Muscle layer of colon (tissue), 2 donors: Measurements from ENCODE around the gene VPS72.
"Not testable (repeated sequence)": the region's sequence is repeated elsewhere in the genome, so short reads cannot be mapped to it uniquely, and the experiment has no call there.

Experiments
- H3K27ac ChIP-seq: one replicate; pipeline ENCODE4 v1.7.0; 2013; ENCODE audit warnings: low read depth, mild to moderate bottlenecking, low read length, moderate library complexity
- H3K27me3 ChIP-seq, 2 donors: one replicate each; pipeline ENCODE4 v1.7.0; 2013; ENCODE audit warnings: low read length in 2 of 2, mild to moderate bottlenecking in 2 of 2; ENCODE audit not compliant: insufficient read depth in 2 of 2, control insufficient read depth in 1 of 2
- H3K36me3 ChIP-seq: one replicate; pipeline ENCODE4 v1.7.0; 2013; ENCODE audit warnings: mild to moderate bottlenecking, low read length; ENCODE audit not compliant: insufficient read depth
- H3K4me1 ChIP-seq: one replicate; pipeline ENCODE4 v1.7.0; 2013; ENCODE audit warnings: mild to moderate bottlenecking, low read length; ENCODE audit not compliant: insufficient read depth
- H3K4me3 ChIP-seq, 2 donors: one replicate each; pipeline ENCODE4 v1.7.0; 2013; ENCODE audit warnings: low read length in 2 of 2, low read depth in 1 of 2, mild to moderate bottlenecking in 1 of 2, moderate library complexity in 1 of 2
- H3K9ac ChIP-seq: one replicate; pipeline ENCODE4 v1.7.0; 2013; ENCODE audit warnings: low read length
- H3K9me3 ChIP-seq: one replicate; pipeline ENCODE4 v1.7.0; 2013; ENCODE audit warnings: mild to moderate bottlenecking, low read length
- donor health status: abdominal sarcoma.
- donor health status: Adenocarcinoma of cecum.

The VPS72 gene

DNA sequence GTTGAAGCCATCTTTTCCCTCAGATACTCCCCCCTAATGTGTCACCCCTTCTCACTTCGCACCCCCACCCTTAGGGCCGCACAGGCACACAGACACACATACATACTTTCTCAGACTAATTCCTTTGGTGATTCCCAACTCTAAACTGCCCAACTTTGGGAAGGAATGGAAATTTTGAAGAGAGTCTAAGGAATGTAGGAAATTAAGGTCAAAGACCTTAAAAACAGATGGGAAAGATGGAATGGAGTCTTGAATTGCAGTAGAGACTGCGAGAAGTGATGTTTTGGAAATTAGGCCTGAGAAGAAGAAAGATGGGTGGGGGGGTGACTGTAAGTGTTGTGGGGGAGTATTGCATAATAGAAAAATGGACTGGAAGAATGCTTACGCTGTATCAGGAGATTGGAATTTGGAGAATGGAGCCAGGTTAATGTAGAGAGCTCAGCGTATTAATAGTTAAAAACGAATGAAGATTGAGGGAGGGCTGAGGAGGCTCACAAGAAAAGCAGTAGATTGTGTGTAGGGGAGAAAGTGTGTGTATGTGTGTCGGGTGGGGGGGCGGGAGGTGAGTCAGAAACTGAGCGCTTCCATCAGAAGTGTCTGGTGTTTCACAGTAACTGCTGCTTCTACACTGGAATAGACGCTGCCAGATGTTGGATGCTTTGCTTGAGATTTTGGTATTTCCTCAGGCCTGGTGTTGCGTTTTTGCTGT is 10.0 kb upstream of the VPS72 start:
- Histone ChIP-seq H3K36me3 (no peaks in the 10 kb centered on the region), H3K4me3 (peak overlapping the region; percentile 93 to 96), H3K9me3 (no peaks in the 10 kb centered on the region), H3K27me3 (no peaks in the 10 kb centered on the region), H3K27ac (peak overlapping the region; percentile 73), H3K9ac (peak overlapping the region; percentile 99), H3K4me1 (peaks cover 26% of the 10 kb centered on the region)

DNA sequence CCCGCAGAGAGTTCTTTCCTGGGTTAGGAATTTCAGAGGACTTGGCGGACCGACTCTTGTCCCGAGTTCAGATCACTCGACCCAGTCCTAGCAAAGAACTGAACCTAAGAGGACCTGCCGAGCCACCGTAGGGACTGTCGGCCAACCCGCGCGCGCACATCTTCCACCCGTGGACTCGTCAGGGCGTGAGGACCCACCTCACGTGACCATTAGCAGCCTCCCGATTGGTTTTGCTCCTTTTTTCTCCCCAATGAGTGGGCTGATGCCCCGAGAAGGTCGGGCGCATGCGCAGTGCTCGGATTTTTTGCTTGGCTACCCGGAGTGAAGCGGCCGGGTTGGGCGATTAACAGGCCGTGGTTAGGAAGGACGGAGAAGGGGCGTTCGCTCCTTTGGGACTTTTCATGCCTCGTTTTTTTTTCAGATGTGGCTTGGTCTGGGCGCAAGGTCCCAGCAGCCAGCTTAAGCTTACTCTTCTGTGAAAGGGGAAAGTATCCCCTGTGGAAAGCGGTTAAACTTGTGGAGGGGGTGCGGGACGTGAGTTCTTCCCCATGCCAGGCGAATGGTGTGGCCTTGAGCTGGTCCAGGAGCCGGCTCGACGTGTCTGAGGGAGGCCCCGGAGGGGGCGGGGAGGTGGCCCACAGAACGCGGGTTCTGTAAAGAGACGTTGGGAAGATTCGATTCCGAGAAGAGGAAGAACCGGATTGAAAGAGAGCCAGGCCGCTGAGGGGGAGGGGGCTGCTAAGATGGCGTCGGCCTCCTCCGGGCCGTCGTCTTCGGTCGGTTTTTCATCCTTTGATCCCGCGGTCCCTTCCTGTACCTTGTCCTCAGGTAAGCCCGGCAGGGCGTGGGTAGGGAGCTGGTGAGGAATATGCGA is 8.5 kb upstream of the VPS72 start, which contains the start of gene PIP5K1A:
PIP5K1A (plus strand) TSS at position 299 of the 874 bp plus-strand sequence; CDS start at position 744, 445 bp downstream.
- Histone ChIP-seq H3K9ac (peak within 1 kb of the TSS; percentile 99), H3K27me3 (no peaks in the 10 kb centered on the region), H3K27ac (peak within 1 kb of the TSS; percentile 93), H3K9me3 (no peaks in the 10 kb centered on the region), H3K4me1 (peaks cover 26% of the 10 kb centered on the region), H3K4me3 (peak within 1 kb of the TSS; percentile 93 to 96), H3K36me3 (no peaks in the 10 kb centered on the region)

DNA sequence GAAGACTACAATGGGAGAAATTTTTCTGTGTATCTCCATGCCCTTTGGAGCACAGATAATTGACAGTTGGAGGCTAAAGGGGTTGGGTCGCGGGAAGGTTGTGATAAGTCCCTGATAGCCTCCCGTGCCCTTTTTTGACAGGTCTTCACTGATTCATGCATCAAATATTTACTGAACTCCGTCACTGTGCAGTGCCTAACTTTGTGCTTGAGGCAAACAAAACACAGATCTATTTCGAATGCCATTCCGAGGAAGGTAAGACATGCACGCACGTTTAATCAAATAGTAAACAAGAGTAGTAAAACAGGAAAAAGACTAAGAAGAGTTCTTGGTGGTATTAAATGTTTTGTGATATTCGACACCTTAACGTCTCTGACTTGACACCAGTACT is 7.9 kb upstream of the VPS72 start:
- H3K9ac ChIP-seq, result peak overlapping the region; percentile 87

DNA sequence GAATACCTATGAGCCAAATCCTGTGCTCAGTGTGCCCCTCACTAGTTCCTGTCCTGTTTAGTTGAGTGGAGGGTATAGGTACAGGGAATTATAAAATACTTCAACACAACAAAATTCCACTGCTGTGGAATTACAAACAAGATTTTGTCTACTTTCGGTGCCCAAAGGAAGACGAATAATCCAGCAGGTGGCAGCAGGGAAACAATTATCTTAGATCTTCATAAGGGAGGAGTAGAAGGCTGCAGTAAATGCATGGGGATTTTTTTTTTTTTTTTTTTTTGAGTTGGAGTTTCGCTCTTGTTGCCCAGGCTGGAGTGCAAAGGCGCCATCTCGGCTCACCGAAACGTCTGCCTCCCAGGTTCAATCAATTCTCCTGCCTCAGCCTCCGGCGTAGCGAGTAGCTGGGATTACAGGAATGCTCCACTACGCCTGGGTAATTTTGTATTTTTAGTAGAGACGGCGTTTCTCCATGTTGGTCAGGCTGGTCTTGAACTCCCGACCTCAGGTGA is 6.3 kb upstream of the VPS72 start:
- Histone ChIP-seq H3K9ac (no peak overlapping the region), H3K27ac (peak overlapping the region; percentile 12), H3K36me3 (no peaks in the 10 kb centered on the region), H3K9me3 (no peaks in the 10 kb centered on the region), H3K27me3 (no peaks in the 10 kb centered on the region), H3K4me3 (peak overlapping the region in 1 of 2 donors; percentile 27), H3K4me1 (peaks cover 16% of the 10 kb centered on the region)

More for the DNA sequence above, 7.9 kb upstream of the VPS72 start:
- Histone ChIP-seq H3K27me3 (no peaks in the 10 kb centered on the region), H3K27ac (peak overlapping the region; percentile 63), H3K36me3 (no peaks in the 10 kb centered on the region), H3K4me3 (peak overlapping the region; percentile 16 to 96), H3K4me1 (peaks cover 26% of the 10 kb centered on the region), H3K9me3 (no peaks in the 10 kb centered on the region)

DNA sequence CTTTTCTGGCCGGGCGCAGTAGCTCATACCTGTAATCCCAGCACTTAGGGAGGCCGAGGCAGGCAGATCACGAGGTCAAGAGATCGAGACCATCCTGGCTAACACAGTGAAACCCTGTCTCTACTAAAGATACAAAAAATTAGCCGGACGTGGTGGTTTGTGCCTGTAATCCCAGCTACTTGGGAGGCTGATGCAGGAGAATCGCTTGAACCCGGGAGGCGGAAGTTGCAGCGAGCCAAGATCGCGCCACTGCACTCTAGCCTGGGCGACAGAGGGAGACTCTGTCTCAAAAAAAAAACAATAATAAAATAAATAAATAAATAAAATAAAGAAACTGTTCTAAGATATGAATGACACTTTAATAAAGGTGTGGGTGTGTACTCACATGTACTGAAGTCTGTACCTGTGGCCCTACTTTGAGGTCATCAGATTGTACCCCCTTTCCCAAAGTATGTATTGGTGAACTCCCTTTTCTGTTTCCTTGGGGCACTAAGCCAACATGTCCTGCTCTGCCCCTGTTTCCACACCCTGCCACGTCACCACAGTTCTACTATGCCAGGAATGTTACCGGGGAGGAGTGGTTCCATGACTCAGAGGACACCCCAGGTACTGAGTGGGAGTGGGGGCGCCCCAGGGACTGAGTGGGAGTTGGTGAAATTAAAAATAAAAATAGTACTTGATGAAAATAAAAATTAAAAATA is 5.0 kb upstream of the VPS72 start:
- not testable (repeated sequence) for H3K4me3 ChIP-seq, H3K9ac ChIP-seq, H3K9me3 ChIP-seq, H3K36me3 ChIP-seq, H3K27me3 ChIP-seq, H3K27ac ChIP-seq
- peaks cover 12% of the 10 kb centered on the region for H3K4me1 ChIP-seq

DNA sequence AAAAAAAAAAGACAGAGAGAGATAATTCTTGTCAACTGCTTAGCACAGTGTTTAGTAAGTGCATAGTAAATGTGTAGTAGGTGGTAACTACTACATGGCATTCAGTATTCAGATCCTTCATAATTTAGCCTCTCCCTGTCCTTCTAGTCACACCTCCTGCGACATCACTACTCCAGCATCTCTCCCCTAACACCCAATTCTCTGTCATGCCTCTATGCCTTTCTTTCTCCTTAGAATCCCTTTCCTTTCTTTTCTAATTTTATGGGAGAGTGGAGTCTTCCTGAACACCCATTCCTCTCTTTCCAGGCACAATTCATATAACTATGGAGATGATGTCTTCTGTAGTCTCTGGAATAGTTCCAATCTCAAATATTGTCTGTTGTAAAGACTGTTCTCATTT is 3.9 kb upstream of the VPS72 start:
- Histone ChIP-seq H3K4me1 (peaks cover 12% of the 10 kb centered on the region), H3K27me3 (no peaks in the 10 kb centered on the region), H3K36me3 (no peaks in the 10 kb centered on the region), H3K9me3 (no peaks in the 10 kb centered on the region), H3K27ac (no peak overlapping the region), H3K9ac (no peak overlapping the region), H3K4me3 (no peak overlapping the region)

DNA sequence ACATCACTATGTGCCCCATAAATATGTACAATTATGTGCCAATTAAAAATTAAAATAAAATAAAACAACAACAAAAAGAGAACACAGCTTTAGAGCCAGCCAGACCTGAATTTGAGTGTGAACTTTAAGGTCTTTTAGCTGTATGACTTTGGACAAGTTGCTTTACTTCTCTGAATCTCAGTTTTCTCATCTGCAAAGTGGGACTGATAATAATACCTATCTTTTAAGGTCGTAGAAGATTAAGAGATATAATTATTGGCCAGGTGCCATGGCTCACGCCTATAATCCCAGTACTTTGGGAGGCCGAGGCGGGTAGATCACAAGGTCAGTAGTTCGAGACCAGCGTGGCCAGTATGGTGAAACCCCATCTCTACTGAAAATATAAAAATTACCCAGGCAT is 3.3 kb upstream of the VPS72 start:
- H3K36me3 ChIP-seq, result no peaks in the 10 kb centered on the region
- no peak overlapping the region for H3K27ac ChIP-seq
- H3K4me1 ChIP-seq, result peaks cover 17% of the 10 kb centered on the region
- no peak overlapping the region for H3K4me3 ChIP-seq
- no peaks in the 10 kb centered on the region for H3K9me3 ChIP-seq
- H3K27me3 ChIP-seq, result no peaks in the 10 kb centered on the region
- no peak overlapping the region for H3K9ac ChIP-seq

DNA sequence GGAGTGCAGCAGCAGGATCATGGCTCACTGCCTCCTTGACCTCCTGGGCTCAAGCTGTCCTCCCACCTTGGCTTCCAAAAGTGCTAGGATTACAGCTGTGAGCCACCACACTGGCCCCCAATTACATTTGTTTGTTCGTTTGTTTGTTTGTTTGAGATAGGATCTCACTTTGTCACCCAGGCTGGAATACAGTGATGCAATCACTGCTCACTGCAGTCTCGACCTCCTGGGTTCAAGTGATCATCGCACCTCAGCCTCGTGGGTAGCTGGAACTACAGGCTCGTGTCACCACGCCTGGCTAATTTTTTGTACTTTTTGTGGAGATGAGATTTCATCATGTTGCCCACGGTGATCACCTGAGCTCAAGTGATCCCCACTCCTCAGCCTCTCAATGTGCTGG is 2.0 kb upstream of the VPS72 start:
- Histone ChIP-seq H3K9ac (no peak overlapping the region), H3K9me3 (no peaks in the 10 kb centered on the region), H3K36me3 (no peaks in the 10 kb centered on the region), H3K27me3 (no peaks in the 10 kb centered on the region), H3K27ac (no peak overlapping the region), H3K4me3 (no peak overlapping the region), H3K4me1 (peaks cover 15% of the 10 kb centered on the region)

DNA sequence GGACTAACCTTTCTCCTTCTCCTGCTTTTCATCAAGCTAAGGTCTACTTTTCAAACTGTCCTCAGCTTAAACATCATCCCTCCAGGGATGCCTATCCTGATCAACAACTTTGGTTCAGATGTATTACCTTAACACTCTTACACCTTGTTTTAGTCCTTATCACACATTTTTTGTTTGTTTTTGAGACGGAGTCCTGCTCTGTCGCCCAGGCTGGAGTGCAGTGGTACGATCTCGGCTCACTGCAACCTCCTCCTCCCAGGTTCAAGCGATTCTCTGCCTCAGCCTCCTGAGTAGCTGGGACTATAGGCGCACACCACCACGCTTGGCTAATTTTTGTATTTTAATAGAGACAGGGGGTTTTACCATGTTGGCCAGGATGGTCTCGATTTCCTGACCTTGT is 1.3 kb downstream of the VPS72 start:
- H3K4me1 ChIP-seq, result peaks cover 15% of the 10 kb centered on the region
- peak overlapping the region in 1 of 2 donors; percentile 88 for H3K4me3 ChIP-seq
- H3K9me3 ChIP-seq, H3K27me3 ChIP-seq, H3K9ac ChIP-seq: not testable (repeated sequence)
- peak overlapping the region; percentile 96 for H3K27ac ChIP-seq
- peaks cover 21% of the 10 kb centered on the region for H3K36me3 ChIP-seq

DNA sequence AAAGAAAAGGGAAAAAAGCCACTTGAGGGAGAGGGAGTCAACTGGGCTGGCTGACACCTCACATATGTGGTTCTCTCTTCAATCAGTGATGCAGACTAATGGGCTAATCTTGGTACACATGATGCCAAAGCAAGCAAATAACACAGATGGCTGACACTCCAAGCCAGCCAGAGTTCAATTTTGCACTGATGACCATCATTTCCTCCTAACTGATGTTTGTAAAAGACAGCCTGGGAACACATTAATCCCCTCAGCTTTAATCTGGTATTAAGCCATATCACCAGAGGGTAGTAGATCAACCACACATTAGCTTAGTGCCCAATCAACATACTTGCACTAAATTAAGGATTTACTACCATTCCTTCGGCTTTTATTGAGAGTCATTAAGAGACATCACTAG is 2.8 kb downstream of the VPS72 start:
- no peak overlapping the region for H3K4me3 ChIP-seq
- H3K9me3 ChIP-seq, result no peaks in the 10 kb centered on the region

DNA sequence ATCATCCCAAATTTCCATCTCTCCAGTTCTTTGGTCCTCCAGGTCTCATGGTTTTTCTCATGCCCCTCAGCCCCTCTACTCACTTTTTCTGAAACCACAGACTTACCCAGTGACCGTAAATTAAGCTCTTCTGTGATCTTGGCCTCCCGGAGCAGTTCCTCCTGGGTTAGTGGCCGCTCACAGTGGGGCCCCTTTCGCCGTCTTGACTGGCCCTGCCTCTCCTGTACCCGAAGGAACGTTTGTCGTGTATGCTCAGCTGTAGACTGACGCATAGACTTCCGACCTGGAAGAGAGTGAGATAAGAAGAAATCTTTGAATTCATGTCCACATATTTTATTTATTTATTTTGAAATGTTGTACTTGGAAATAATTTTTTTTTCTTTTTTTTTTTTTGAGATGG is 5.8 kb downstream of the VPS72 start:
- Histone ChIP-seq H3K27me3 (no peaks in the 10 kb centered on the region), H3K4me1 (peaks cover 12% of the 10 kb centered on the region), H3K9me3 (no peaks in the 10 kb centered on the region), H3K4me3 (no peak overlapping the region), H3K27ac (no peak overlapping the region), H3K36me3 (peaks cover 53% of the 10 kb centered on the region), H3K9ac (no peak overlapping the region)

More for the DNA sequence above, 2.8 kb downstream of the VPS72 start:
- peaks cover 33% of the 10 kb centered on the region for H3K36me3 ChIP-seq
- H3K27ac ChIP-seq, result no peak overlapping the region
- H3K9ac ChIP-seq, result no peak overlapping the region
- H3K27me3 ChIP-seq, result no peaks in the 10 kb centered on the region
- peaks cover 15% of the 10 kb centered on the region for H3K4me1 ChIP-seq
